Measurements from ENCODE around the gene FANCF. TPM values are rescaled to one million over a fixed set of nuclear protein-coding genes. Genes with fewer than 3 reads are reported as not detected.

The FANCF gene
- total RNA-seq, 1 experiment from 2014 or later, result 11.1 TPM

DNA sequence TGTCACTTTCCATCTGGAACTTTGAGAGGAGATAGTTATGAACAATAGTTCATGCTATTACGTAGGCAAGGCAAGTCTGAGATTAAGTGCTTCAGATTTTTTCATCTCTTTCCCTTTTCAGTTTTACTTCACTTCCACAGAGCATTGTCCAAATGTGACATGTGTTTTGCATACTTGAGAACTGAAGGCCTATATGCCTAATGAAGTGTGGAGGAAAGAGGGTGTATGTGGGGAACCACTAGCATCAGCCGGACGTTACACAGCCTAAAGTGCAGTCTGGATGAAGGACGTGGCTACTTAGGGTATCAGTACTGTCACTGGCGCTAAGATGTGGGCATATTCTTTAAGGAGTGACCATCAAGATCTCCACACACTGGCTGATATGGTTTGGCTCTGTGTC lies 26.2 kb downstream of the FANCF start:
- H3K4me1 ChIP-seq (ENCODE audit: low read length), result no peaks in the 10 kb centered on the region
- H3K27me3 ChIP-seq (ENCODE audit: low read length), result no peaks in the 10 kb centered on the region
- no peaks in the 10 kb centered on the region for H3K9me3 ChIP-seq (ENCODE audit: low read length)
- H3K4me2 ChIP-seq (ENCODE audit: low read depth, low read length, poor library complexity, severe bottlenecking), result no peak overlapping the region
- no peak overlapping the region for H3K9ac ChIP-seq (ENCODE audit: low read length)
- H3K79me2 ChIP-seq (ENCODE audit: low read length), result no peaks in the 10 kb centered on the region
- H4K20me1 ChIP-seq (ENCODE audit: insufficient read depth, low read depth, low read length), result no peaks in the 10 kb centered on the region
- no peaks in the 10 kb centered on the region for H3K36me3 ChIP-seq (ENCODE audit: insufficient read depth, low read length)
- H2AFZ ChIP-seq (ENCODE audit: low read length), result no peak overlapping the region
- H3K27ac ChIP-seq (ENCODE audit: low read length), result no peak overlapping the region
- DNase-seq, result no peak
- no peaks in the 10 kb centered on the region for H3K9me2 ChIP-seq (replicated peaks; ENCODE audit: insufficient read depth, low read length)
- H3K4me3 ChIP-seq (ENCODE audit: low read length), result no peak overlapping the region

DNA sequence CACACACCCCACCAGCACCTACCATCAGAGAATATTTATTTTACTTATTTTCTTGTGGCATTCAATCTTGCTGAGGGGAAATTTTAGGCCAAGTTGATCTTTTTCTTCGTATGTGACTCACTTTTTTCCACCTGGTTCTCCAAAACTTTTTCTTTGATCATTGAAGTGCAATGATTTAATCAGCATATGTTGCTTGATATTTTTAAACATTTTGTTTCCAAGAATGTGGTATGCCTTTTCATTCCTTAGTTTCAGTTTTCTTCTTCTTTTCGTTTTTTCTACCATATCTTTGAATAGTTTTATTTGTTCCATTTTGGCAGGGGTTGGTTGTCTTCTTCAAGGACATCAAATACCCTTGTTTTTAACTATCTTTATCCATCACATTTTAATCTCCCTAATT lies 28.6 kb downstream of the FANCF start:
- Histone ChIP-seq H3K36me3 (ENCODE audit: insufficient read depth, low read length) (no peaks in the 10 kb centered on the region), H2AFZ (ENCODE audit: low read length) (no peak overlapping the region), H3K4me3 (ENCODE audit: low read length) (no peak overlapping the region), H3K4me1 (ENCODE audit: low read length) (no peaks in the 10 kb centered on the region), H3K27ac (ENCODE audit: low read length) (no peak overlapping the region), H3K9me2 (replicated peaks; ENCODE audit: insufficient read depth, low read length) (no peaks in the 10 kb centered on the region), H3K27me3 (ENCODE audit: low read length) (no peaks in the 10 kb centered on the region), H3K79me2 (ENCODE audit: low read length) (no peaks in the 10 kb centered on the region), H3K9me3 (ENCODE audit: low read length) (0 out of 2 replicates have a peak, but pooled peaks cover 5% of the 10 kb centered on the region), H3K9ac (ENCODE audit: low read length) (no peak overlapping the region), H3K4me2 (ENCODE audit: low read depth, low read length, poor library complexity, severe bottlenecking) (no peak overlapping the region), H4K20me1 (ENCODE audit: insufficient read depth, low read depth, low read length) (no peaks in the 10 kb centered on the region)
- no peak for DNase-seq

DNA sequence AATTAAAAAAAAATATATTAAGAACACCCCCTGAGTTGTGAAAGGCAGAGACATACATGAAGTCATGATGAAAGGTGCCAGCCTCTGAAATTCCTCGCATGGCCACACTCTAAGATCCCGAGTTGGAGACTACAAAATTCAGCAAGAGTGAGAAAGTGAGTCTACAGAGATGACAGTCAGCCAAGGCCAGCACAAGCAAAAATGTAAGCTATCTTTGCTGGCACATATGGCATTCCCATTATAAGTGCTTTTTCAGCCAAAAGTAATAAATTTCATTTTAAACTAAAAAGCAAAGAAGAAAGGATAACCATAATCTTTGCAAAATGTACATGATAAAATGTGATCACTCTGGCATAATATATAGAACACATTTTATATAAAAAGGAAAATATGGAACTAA lies 40.6 kb downstream of the FANCF start:
- no peak for DNase-seq
- no peak overlapping the region for H2AFZ ChIP-seq (ENCODE audit: low read length)
- no peaks in the 10 kb centered on the region for H3K36me3 ChIP-seq (ENCODE audit: insufficient read depth, low read length)
- no peak overlapping the region for H3K4me2 ChIP-seq (ENCODE audit: low read depth, low read length, poor library complexity, severe bottlenecking)
- no peak overlapping the region for H3K4me3 ChIP-seq (ENCODE audit: low read length)
- H3K79me2 ChIP-seq (ENCODE audit: low read length), result no peaks in the 10 kb centered on the region
- no peaks in the 10 kb centered on the region for H3K9me2 ChIP-seq (replicated peaks; ENCODE audit: insufficient read depth, low read length)
- H4K20me1 ChIP-seq (ENCODE audit: insufficient read depth, low read depth, low read length), result no peaks in the 10 kb centered on the region
- no peak overlapping the region for H3K27ac ChIP-seq (ENCODE audit: low read length)
- no peaks in the 10 kb centered on the region for H3K9me3 ChIP-seq (ENCODE audit: low read length)
- no peaks in the 10 kb centered on the region for H3K4me1 ChIP-seq (ENCODE audit: low read length)
- no peaks in the 10 kb centered on the region for H3K27me3 ChIP-seq (ENCODE audit: low read length)
- no peak overlapping the region for H3K9ac ChIP-seq (ENCODE audit: low read length)

DNA sequence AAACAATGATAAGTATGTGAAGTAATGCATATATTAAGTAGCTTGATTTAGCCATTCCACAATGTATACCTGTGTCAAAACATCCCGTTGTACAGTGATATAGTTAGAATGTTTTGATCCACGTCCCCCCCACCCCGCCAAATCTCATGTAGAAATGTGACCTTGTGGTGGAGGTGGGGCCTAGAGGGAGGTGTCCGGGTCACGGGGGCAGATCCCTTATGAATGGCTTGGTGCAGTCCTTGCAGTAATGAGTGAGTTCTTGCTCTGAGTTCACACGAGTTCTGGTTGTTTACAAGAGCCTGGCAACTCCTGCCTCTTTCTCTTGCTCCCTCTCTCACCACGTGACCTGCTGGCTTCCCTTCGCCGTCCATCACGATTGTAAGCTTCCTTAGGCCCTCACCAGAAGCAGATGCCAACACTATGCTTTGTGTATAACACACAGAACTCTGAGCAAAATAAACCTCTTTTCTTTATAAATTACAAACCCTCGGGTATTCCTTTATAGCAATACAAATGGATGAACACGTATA lies 41.6 kb downstream of the FANCF start:
- no peak for DNase-seq
- Histone ChIP-seq H3K4me1 (ENCODE audit: low read length) (no peaks in the 10 kb centered on the region), H3K9me3 (ENCODE audit: low read length) (no peaks in the 10 kb centered on the region), H3K4me2 (ENCODE audit: low read depth, low read length, poor library complexity, severe bottlenecking) (no peak overlapping the region), H2AFZ (ENCODE audit: low read length) (no peak overlapping the region), H3K79me2 (ENCODE audit: low read length) (no peaks in the 10 kb centered on the region), H3K4me3 (ENCODE audit: low read length) (no peak overlapping the region), H3K27ac (ENCODE audit: low read length) (no peak overlapping the region), H3K36me3 (ENCODE audit: insufficient read depth, low read length) (no peaks in the 10 kb centered on the region), H3K9ac (ENCODE audit: low read length) (no peak overlapping the region), H3K27me3 (ENCODE audit: low read length) (no peaks in the 10 kb centered on the region), H3K9me2 (replicated peaks; ENCODE audit: insufficient read depth, low read length) (no peaks in the 10 kb centered on the region), H4K20me1 (ENCODE audit: insufficient read depth, low read depth, low read length) (no peaks in the 10 kb centered on the region)

DNA sequence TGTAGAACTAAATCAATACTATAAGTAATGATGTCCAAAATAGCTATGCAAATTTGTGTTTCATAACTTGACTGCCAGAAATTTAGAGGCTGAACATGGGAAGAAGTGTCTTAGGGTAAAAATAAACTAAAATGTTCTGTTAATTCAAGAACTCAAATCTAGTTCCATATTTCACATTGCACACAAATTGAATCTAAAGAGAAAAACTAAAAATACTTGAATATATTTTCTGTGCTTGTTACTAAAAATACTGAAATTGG lies 43.5 kb downstream of the FANCF start:
- Histone ChIP-seq H3K36me3 (ENCODE audit: insufficient read depth, low read length) (no peaks in the 10 kb centered on the region), H3K4me3 (ENCODE audit: low read length) (no peak overlapping the region), H3K9me2 (replicated peaks; ENCODE audit: insufficient read depth, low read length) (no peaks in the 10 kb centered on the region)

DNA sequence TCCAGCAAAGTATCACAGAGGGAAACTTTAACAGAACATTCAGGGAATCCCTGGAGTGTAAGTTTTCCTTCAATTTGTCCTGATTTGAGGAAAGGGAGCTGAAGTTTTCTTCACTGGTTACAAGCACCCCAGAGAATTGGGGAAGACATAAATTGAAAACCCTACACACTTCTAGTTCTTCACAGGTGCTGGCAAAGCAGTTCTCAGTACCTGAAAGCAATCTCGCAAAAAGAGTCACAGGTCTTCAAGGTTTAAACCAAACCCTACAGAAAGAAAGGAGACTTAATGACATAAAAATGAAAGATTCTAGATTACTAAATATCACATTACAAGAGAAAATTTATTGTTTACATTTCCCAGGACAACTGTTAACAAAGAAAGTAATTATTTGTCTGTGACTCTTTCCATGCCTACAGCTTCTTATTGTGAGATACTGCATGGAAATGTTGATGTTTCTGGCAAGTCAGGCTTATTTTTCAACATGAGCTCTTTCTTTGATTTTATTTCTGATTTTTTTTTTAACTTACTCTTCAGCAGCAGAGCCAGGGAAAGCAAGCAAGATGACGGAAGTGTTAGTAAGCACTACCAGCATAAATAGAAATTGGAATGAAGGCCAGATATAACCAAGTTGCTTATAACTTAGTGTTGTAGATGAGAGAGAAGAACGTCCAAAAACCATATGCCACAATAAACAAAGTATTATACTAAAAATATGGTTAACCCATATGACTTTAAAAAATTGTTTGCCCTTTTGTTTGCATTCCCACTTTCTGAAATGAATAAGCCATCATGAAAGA lies 44.1 kb downstream of the FANCF start:
- H2AFZ ChIP-seq (ENCODE audit: low read length), result no peak overlapping the region
- no peak overlapping the region for H3K4me2 ChIP-seq (ENCODE audit: low read depth, low read length, poor library complexity, severe bottlenecking)
- no peaks in the 10 kb centered on the region for H3K4me1 ChIP-seq (ENCODE audit: low read length)
- no peaks in the 10 kb centered on the region for H3K9me3 ChIP-seq (ENCODE audit: low read length)
- no peak overlapping the region for H3K4me3 ChIP-seq (ENCODE audit: low read length)
- H3K79me2 ChIP-seq (ENCODE audit: low read length), result no peaks in the 10 kb centered on the region
- no peaks in the 10 kb centered on the region for H3K27me3 ChIP-seq (ENCODE audit: low read length)
- no peak overlapping the region for H3K27ac ChIP-seq (ENCODE audit: low read length)
- no peaks in the 10 kb centered on the region for H3K36me3 ChIP-seq (ENCODE audit: insufficient read depth, low read length)
- no peak for DNase-seq
- no peak overlapping the region for H3K9ac ChIP-seq (ENCODE audit: low read length)
- no peaks in the 10 kb centered on the region for H3K9me2 ChIP-seq (replicated peaks; ENCODE audit: insufficient read depth, low read length)
- H4K20me1 ChIP-seq (ENCODE audit: insufficient read depth, low read depth, low read length), result no peaks in the 10 kb centered on the region

More for the DNA sequence above, 43.5 kb downstream of the FANCF start:
- Histone ChIP-seq H2AFZ (ENCODE audit: low read length) (no peak overlapping the region), H4K20me1 (ENCODE audit: insufficient read depth, low read depth, low read length) (no peaks in the 10 kb centered on the region), H3K27me3 (ENCODE audit: low read length) (no peaks in the 10 kb centered on the region), H3K4me2 (ENCODE audit: low read depth, low read length, poor library complexity, severe bottlenecking) (no peak overlapping the region), H3K4me1 (ENCODE audit: low read length) (no peaks in the 10 kb centered on the region), H3K9me3 (ENCODE audit: low read length) (no peaks in the 10 kb centered on the region), H3K9ac (ENCODE audit: low read length) (no peak overlapping the region), H3K79me2 (ENCODE audit: low read length) (no peaks in the 10 kb centered on the region), H3K27ac (ENCODE audit: low read length) (no peak overlapping the region)
- DNase-seq, result no peak

DNA sequence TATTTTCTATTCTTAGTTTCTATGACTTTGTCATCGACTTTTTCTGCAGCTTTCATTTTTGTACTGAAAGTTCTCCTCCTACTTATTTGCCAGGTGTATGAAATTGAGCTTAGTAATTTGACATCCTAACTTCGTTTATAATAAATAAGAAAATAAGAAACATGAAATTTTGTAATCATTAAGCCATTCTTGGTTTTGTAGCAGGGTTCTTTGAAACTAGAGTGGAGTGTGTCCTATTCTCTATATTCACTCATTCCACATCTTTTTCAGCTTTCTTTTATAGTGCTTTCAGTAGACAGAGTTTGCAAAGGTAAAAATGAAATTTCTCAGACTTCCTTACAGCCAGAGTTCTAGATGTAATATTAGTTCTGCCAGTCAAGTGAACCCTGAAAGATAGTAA lies 47.8 kb downstream of the FANCF start:
- Histone ChIP-seq H3K9ac (ENCODE audit: low read length) (no peak overlapping the region), H3K9me3 (ENCODE audit: low read length) (no peaks in the 10 kb centered on the region), H3K27me3 (ENCODE audit: low read length) (no peaks in the 10 kb centered on the region), H3K36me3 (ENCODE audit: insufficient read depth, low read length) (no peaks in the 10 kb centered on the region), H4K20me1 (ENCODE audit: insufficient read depth, low read depth, low read length) (no peaks in the 10 kb centered on the region), H3K9me2 (replicated peaks; ENCODE audit: insufficient read depth, low read length) (no peaks in the 10 kb centered on the region; the same call in 1 of the 2 replicates), H3K27ac (ENCODE audit: low read length) (no peak overlapping the region), H3K4me3 (ENCODE audit: low read length) (no peak overlapping the region), H3K4me1 (ENCODE audit: low read length) (no peaks in the 10 kb centered on the region), H2AFZ (ENCODE audit: low read length) (no peak overlapping the region), H3K79me2 (ENCODE audit: low read length) (no peaks in the 10 kb centered on the region), H3K4me2 (ENCODE audit: low read depth, low read length, poor library complexity, severe bottlenecking) (no peak overlapping the region)
- no peak for DNase-seq

Measured in Karpas-422 (cell line).